ENCODE measurements around the gene UPK2.
"Not testable (repeated sequence)": the region's sequence is repeated elsewhere in the genome, so short reads cannot be mapped to it uniquely, and the experiment has no call there.

UPK2 gene

DNA sequence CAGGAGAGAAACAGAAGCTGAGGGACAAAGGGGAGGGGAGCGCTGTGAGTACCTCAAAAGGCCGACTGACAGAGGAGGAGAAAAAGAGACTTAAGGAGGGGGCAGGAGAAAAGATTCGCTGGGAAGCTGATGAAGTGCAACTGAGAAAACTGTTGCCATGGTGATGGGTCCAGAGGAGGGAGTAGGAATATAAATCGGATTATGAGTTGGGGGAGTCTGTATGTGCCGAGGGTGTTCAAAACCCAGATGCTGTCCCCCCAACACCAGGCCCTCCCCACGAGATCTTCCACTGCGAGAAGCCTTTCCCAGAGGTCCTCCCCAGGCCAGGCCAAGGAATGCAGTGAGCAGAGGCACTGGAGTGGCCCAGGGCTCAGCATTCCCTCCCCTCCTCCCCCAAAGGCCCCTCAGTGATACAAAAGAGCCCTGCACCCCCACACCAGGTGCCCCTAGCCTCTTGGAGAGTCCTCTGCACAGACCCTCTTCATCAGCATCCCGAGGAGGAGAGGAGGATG lies 16.6 kb upstream of the UPK2 start:
- no peak for DNase-seq

DNA sequence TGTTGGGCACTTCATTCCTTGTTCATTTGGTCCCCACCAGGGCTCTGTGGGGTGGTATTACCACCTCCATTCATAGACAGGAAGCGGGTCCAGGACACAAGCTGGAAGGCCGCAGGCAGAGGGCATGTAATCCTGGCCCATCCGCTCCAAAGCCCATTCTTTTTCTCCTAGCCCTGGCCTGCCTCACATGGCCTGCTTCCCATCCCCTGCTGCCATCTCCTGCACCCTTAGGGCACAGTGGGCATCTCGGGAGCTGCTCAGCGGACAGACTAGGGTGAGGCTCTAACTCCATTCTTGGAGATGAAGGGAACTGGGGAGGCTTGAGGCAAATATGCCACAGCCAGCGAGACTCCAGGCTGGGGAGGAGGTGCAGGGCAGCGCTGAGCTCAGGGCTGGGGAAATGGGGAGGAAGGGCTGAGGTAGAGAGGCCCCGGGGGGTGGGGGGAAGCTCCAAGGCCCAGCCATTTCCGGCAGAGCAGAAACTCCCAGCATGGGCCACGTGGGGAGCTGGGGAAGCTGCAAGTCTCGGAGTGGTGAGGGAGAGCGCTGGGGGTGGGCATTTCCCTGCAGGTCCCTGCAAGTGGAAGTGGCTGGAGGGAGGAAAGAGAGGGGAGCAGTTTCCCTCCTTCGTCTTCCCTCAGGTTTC lies 16.0 kb upstream of the UPK2 start:
- no peak for DNase-seq

DNA sequence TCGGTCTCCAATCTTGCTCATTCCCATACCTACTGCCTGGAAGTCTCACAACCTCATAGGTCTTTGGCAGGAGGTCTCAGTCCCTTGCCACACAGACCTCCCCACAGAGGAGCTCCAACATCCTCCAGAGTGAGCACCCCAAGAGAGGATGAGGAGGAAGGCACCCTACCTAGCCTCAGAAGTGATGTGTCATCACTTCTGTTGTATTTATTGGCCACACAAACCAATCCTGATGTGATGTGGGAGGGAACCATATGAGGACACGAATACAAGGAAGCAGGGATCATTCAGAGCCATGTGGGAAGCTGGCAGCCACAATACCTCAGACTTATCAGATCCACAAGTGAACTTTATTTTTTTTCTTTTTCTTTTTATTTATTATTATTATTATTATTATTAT lies 9.0 kb upstream of the UPK2 start:
- DNase-seq: no peak

DNA sequence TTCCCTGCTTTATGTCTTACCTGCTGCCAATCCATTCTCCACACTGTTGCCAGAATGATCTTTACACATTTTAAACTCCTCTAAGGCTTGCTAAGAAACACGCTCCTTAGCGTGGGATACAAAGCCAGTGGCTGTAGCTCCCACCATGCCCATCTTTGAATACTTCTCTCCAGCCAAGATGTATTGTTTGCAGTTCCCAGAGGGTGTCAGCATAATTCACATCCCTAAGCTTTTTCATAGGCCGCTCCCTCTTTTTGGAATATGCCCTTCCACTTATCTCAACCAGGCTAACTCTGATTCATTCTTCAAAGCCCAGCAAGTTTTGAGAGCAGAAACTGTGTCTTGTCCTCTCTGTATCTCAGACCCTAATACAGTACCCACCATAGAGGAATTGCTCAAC lies 8.1 kb upstream of the UPK2 start:
- no peak for DNase-seq

DNA sequence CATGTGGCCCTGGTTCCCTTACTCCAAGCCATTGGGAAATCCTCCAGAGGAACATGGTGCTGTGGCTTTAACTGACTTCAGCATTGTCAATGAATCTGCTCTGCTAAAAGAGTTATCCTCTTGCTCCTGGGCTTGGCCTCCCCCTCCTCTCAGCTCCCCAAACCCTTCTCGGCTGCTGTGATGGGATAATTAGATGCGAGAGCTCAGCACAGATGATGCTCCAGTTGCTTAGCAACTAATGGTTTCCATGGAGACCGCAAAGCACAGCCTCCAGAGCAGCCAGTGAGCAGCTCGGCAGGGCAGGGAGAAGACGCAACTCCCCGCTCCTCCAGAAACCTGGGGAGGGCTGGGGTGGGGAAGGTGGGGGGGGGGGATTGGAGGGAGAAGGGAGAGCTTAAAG lies 2.8 kb upstream of the UPK2 start:
- no peak for DNase-seq

DNA sequence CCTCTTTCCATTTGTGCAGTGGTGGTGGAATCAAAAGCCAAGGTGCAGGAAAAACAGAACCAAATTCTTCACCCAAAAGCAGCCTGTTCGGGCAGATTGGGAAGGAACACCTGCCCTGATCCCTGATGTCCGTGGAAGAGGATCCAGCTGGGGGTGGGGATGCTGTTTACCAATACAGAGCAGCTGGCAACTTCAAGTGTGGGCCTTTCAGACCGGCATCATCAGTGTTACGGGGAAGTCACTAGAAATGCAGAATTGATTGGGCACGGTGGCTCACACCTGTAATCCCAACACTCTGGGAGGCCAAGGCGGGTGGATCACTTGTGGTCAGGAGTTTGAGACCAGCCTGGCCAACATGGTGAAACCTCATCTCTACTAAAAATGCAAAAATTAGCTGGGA lies 2.1 kb upstream of the UPK2 start:
- not testable (repeated sequence) for DNase-seq

DNA sequence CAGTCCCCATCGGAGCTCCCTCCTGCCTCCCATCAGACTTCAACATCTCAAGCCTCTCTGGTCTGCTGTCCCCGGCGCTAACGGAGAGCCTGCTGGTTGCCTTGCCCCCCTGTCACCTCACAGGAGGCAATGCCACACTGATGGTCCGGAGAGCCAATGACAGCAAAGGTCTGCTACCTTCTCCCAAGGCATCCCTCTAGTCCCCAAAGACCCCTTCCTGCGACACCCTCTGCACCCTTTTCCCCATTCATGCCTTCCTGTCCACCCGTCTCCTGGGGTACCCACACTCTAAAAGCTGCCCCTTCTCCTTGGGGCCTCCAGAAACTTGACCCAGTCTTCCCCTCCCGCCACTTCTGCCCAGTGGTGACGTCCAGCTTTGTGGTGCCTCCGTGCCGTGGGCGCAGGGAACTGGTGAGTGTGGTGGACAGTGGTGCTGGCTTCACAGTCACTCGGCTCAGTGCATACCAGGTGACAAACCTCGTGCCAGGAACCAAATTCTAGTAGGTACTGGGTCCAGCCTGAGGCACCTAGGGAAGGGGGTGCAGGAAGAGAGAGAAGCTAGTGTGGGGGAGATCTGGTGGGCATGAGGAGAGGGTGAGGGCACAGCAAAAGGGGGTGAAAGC lies 860 bp downstream of the UPK2 start:
- no peak for DNase-seq

DNA sequence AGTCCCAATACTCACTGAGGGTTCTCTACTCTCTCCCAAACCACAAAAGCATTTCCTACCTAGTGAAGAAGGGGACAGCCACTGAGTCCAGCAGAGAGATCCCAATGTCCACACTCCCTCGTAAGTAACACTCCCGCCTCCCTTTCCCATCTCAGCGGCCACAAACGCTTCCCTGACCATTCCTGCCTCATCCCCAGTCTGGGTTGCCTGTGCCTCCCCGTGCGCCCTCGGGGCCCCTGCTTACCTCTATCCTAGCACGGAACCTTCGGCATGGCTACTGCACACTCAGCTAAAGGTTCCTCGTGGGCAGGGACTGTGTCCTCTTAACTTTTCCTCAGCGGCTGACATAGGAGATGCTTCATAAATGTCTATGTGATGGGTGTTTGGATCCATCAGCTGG lies 1.5 kb downstream of the UPK2 start:
- DNase-seq: no peak

DNA sequence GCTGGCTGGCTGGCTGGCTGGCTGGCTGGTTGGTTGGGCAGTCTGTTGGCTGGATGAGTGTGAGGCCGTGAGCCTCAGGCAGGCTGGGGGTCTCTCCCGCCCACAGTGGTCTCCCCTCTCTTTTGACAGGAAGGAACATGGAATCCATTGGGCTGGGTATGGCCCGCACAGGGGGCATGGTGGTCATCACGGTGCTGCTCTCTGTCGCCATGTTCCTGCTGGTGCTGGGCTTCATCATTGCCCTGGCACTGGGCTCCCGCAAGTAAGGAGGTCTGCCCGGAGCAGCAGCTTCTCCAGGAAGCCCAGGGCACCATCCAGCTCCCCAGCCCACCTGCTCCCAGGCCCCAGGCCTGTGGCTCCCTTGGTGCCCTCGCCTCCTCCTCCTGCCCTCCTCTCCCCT lies 1.9 kb downstream of the UPK2 start:
- no peak for DNase-seq

DNA sequence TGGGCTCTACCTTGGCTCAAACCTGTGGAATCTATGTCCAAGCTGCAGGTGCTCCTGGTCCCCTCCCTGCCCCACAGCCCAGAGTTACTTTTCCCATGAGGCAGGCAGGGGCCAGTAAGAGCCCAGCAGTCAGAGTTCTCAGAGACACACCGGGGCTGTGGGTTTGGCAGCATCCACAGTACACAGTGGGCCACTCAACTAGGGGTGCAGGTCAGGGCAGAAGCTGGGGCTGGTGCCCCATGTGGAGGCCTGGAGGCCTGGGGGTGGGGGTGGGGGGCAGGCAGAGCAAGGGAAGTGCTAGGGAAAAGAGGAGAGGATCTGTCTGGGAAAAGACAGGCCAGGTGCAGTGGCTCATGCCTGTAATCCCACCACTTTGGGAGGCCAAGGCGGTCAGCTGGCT lies 2.5 kb downstream of the UPK2 start:
- no peak for DNase-seq

DNA sequence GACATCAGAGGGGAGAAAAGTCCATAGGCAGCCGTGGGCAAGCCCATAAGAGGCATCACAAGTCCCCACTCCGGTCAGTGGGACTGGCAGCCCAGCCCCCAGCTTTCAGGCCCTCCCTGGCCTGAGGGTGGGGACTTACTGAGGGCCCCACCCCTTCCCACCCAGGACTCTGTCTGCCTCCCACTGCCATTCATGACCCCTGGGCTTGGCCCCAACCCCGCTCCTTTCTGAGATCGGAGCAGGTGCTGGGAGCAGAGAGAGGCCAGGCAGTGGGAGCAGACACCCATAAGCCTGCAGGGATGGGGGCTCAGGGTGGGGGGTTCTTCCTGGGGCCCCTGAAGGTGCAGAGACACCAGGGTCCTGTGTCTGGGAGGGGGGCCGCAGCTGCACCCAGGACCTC lies 5.1 kb downstream of the UPK2 start:
- DNase-seq: no peak

DNA sequence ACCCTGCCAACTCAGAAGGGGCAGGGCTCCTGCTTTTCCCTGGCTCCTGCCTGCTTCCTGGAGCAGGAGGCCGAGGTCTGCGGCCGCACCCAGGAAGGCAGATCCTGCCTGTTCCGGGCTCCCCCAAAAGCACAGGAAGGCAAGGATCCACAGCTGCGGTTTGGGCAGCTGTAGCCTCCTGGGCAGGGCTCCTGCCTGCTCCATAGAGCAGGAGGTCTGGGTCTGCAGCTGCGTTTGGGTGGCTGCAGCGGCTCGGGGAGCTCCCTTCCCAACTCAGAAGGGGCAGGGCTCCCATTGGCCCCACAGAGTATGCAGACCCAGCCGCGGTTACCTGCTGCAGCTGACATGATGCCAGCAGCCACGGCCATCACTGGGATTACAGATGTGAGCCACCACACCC lies 5.5 kb downstream of the UPK2 start:
- DNase-seq: no peak

DNA sequence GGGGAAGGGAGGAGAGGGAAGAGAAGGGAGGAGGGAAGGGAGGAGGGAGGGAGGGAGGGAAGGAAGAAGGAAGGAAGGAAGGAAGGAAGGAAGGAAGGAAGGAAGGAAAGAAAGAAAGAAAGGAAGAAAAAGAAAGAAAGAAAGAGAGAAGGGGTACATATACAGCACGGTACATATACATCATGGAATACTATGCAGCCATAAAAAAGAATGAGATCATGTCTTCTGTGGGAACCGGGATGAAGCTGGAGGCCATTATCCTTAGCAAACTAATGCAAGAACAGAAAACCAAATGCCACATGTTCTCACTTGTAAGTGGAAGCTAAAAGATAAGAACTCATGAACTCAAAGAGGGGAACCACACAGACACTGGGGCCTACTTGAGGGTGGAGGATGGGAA lies 13.4 kb downstream of the UPK2 start:
- not testable (repeated sequence) for DNase-seq

DNA sequence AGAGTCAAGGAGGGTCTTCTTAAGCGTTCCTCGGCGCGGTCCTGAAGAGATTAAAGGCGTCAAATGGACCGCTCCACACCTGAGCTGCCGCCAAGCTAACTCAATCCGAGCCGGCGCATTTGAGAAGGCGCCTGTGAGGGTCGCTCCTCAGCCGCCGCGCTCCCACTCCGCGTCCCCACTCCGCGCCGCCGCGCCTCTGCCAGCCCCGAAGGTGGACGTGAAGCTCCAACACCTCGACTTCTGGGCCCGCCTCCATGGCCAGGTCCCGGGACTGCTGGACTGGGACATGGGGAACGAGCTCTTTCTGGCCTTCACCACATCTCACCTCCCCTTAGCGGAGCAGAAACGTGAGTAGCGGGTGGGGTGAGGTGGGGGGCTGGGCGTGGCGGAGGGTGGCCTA lies 15.5 kb downstream of the UPK2 start, which contains the start of gene FOXR1:
TSS of gene FOXR1 (plus strand) at position 116 of the 400 bp plus-strand sequence. CDS start at position 287, 171 bp downstream.
- no peak for DNase-seq

DNA sequence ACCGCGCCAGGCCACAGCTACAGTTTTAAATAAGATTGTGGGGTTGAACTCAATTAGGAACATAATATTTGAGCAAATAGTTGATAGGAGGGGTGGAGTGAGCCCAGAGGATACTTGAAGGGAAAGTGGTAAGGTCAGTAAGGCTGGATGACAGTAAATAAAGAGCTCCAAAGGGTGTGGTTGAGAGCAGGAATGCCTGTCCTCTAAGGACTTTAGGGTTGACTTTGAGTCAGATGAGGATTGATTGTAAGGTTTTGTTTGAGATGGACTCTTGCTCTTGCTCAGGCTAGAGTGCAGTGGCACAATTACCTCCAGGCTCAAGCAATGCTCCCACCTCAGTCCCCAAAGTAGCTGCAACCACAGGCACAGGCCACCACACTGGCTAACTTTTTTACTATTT lies 17.9 kb downstream of the UPK2 start:
- DNase-seq: no peak

DNA sequence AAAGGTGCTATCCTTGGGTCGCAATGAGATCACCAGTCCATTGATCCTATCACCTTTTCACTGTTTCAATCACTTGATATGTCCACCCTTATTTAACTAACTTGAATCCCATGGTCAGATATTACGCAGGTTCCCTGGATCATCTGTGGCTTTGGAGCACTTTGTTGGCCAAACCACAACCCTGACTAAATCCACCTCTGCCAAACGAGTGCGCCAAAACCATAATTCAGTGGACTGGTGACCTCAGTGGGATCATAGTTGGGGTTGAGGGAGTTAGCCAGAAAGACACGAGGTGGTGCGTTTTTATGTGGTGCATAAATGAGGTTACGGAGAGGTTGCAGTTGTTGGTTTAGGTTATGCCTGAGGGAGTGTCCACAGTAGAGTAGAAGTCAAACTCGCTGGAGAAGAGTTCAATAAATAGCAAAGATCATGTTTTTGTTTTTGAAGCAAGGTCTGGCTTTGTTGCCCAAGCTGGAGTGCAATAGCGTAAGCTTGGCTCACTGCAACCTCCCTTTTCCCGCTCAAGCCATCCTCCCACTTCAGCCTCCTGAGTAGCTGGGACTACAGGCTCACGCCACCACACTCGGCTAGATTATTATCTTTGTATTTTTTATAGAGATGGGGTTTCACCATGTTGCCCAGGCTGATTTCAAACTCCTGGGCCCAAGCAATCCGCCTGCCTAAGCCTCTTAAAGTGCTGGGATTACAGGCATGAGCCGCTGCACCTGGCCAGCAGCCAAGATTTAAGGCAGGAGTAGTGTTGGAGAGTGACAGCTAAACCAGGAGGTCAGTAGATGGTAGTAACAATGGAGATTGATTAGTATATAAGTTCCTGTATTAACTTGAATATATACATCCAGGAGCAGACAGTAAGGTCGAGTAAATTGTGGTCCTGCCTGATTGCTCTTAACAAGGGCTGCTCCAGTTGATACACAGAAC lies 19.9 kb downstream of the UPK2 start:
- DNase-seq: no peak

DNA sequence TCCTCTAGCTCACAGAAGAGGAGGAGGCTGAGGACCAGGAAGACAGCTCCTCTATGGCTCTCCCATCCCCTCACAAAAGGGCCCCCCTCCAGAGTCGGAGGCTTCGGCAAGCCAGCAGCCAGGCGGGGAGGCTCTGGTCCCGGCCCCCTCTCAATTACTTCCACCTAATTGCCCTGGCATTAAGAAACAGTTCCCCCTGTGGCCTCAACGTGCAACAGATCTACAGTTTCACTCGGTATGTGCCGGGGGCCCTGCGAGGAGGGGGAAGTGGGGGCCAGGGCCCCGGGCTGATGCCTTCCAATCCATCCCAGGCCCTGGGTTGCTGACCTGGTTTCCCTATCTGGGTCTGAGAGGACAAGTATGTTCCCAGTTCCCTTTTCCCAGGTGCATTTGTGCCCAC lies 23.3 kb downstream of the UPK2 start:
- DNase-seq: no peak

DNA sequence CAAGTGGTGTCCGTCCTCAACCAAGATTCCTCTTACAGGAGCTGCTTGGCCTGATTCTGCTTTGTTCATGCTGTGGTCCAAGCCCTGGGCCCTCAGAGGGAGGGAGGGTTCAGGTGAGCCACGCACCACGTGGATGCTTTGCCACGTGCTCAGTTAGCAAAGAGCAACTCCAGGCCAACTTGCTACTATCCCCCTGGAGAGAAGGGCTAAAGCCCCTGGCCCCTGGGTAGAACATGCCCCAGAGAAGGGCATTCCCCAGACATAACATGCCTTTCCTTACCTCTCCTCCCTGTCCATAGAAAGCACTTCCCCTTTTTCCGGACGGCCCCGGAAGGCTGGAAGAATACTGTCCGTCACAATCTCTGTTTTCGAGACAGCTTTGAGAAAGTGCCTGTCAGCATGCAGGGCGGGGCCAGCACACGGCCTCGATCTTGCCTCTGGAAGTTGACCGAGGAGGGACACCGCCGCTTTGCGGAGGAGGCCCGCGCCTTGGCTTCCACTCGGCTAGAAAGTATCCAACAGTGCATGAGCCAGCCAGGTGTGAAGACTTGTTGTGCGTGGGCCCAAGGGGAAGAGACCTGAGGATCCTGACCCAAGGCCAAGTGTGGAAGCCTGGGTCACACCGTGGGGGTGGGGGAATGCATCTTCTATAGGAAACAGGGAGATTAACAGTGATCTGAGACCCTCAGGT lies 24.2 kb downstream of the UPK2 start:
- DNase-seq: no peak

DNA sequence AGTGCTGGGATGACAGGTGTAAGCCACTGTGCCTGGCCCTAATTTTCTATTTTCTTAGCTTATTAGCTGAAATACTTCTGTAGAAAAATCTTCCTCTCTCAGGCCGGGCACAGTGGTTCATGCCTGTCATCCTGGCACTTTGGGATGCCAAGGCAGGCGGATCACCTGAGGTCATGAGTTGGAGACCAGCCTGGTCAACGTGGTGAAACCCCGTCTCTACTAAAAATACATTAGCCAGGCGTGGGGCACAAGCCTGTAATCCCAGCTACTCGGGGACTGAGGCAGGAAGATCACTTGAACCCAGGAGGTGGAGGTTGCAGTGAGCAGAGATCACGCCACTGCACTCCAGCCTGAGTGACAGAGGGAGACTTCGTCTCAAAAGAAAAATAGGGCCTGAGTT lies 28.2 kb downstream of the UPK2 start:
- DNase-seq: not testable (repeated sequence)

DNA sequence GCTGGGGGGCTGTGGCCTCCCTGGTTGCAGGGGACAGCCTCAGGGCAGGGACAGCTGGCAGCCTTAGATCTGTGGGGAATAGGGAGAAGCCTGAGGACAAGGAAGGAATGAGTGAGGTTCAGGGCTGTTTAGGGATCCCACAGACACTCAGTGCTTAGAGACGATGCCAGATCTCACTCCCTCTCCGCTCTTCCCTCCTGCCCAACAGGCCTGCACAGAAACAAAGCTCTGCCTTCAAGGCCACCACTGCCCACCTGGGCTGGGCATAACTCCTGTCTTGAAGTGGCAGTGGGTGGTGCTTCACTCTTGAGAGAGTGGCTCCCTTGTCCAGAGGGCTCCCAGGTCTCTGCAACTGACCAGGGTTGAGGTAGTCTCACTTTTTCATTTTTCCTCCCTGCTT lies 28.7 kb downstream of the UPK2 start:
- DNase-seq: no peak

DNA sequence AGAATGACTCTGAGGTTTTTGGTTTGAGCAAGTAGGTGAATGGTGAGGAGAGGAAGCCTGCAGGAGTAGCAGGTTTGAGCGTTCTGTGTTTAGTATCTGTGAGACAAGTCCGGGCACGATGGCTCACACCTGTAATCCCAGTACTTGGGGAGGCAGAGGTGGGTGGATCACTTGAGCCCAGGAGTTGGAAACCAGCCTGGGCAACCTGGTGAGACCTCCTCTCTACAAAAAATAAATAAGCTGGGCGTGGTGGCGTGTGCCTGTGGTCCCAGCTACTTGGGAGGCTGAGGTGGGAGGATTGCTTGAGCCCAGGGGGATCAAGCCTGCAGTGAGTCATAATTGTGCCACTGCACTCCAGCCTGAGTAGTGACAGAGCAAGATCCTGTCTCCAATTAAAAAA lies 32.2 kb downstream of the UPK2 start:
- no peak for DNase-seq

DNA sequence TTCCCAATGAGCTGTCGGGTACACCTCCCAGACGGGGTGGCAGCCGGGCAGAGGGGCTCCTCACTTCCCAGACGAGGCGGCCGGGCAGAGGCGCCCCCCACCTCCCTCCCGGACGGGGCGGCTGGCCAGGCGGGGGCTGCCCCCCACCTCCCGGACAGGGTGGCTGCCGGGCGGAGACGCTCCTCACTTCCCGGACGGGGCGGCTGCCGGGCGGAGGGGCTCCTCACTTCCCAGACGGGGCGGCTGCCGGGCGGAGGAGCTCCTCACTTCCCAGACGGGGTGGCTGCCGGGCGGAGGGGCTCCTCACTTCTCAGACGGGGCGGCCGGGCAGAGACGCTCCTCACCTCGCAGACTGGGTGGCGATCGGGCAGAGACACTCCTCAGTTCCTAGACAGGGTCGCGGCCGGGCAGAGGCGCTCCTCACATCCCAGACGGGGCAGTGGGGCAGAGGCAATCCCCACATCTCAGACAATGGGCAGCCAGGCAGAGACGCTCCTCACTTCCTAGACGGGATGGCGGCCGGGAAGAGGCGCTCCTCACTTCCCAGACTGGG lies 35.5 kb downstream of the UPK2 start:
- DNase-seq: not testable (repeated sequence)
